ENCODE measurements around the gene CALHM3. TPM values are rescaled to one million over a fixed set of nuclear protein-coding genes. Genes with fewer than 3 reads are reported as not detected.

CALHM3 gene
- total and polyA plus RNA-seq, 2 of the 13 experiments (the other 11 are each of a cell fraction or from before 2014, with no cell fraction given), result not detected

GRCh38 chr10:103493362-103493915 lies 14.4 kb upstream of the CALHM3 start, which contains the start of gene NEURL1 (continued):
- no peak for TF ChIP-seq MTF2 (CRISPR knock-in tag; IDR thresholded peaks at IDR 0.05; ENCODE audit: borderline replicate concordance)
- no peak for TF ChIP-seq ZNF605 (CRISPR knock-in tag; IDR thresholded peaks at IDR 0.05)
- no peak for TF ChIP-seq SMARCC2 (IDR thresholded peaks at IDR 0.05)
- TF ChIP-seq TBL1XR1 (IDR thresholded peaks at IDR 0.05; ENCODE audit: borderline replicate concordance, low read length, partially characterized antibody), result no peak

GRCh38 chr10:103492655-103493261 lies 13.7 kb upstream of the CALHM3 start:
- Histone ChIP-seq H3K79me2 (ENCODE audit: insufficient read depth, low read length) (no peaks in the 10 kb centered on the region), H3K4me2 (ENCODE audit: low read depth, low read length) (no peak overlapping the region), H2AFZ (ENCODE audit: low read length) (no peak overlapping the region), H3K4me1 (ENCODE audit: insufficient read depth, low read length) (no peaks in the 10 kb centered on the region), H3K9me3 (ENCODE audit: low read length) (no peaks in the 10 kb centered on the region), H3K9ac (ENCODE audit: insufficient read depth, low read depth, low read length) (no peak overlapping the region), H4K20me1 (ENCODE audit: insufficient read depth, low read length) (no peaks in the 10 kb centered on the region), H3K4me3 (replicated peaks in 1 of 3; ENCODE audit: insufficient read depth in 1 of 3, low read depth in 2 of 3, low read length in 3 of 3) (no peak overlapping the region), H3K36me3 (replicated peaks in 1 of 2; ENCODE audit: control insufficient read depth in 1 of 2, insufficient read depth in 2 of 2, low read length in 2 of 2) (no peaks in the 10 kb centered on the region), H3K27ac (ENCODE audit: extremely low read length, insufficient read depth, low read length) (no peak overlapping the region), H3K27me3 (ENCODE audit: control insufficient read depth in 1 of 2, insufficient read depth in 2 of 2, low read length in 2 of 2) (peaks cover 8 to 84% of the 10 kb centered on the region in 2 experiments; a peak in 4 of 5 replicates)
- POLR2A ChIA-PET, result interaction anchor here (0.7 kb wide), 1 partner anchor 12 kb away, joined by 4 read pairs; no protein-coding TSS in a partner anchor
- in situ Hi-C loops (cut with HindIII; ENCODE audit: extremely low pct_ligation_motif_present, low pct_unique_long_range_greater_than_20kb) (no loop called here), intact Hi-C loops (cut with micrococcal nuclease; ENCODE audit: unreplicated experiment) (no loop called here)
- peak; percentile 74 for TF ChIP-seq EZH2 (conservative IDR thresholded peaks at IDR 0.05; ENCODE audit: low read depth, low read length)
- no peak for TF ChIP-seq ZNF224 (CRISPR knock-in tag; IDR thresholded peaks at IDR 0.05)
- TF ChIP-seq ZNF614 (CRISPR knock-in tag; IDR thresholded peaks at IDR 0.05; ENCODE audit: borderline replicate concordance), result no peak
- no peak for TF ChIP-seq ZNF367 (CRISPR knock-in tag; IDR thresholded peaks at IDR 0.05; ENCODE audit: borderline replicate concordance)
- BruUV-seq (replicated peaks), result no TSS peak
- CTCF ChIA-PET (ENCODE audit: low intra/inter-chr PET ratio, low total read pairs), result no interaction called here
- ATAC-seq (no peak; the same call in 2 of the 3 replicates), DNase-seq (ENCODE audit: low spot score) (no peak), FAIRE-seq (no peak)
- WGBS (ENCODE audit: low lambda C conversion rate), result 13% methylated on average over 2 of the region's 5 CpGs
